GM12864 (cell line): ENCODE measurements around the gene SUGCT.

Source experiments
- DNase-seq: peaks from one replicate; pipeline ENCODE4 v3.0.0-alpha.2; 2011; ENCODE audit warnings: low read depth
- H3K4me3 ChIP-seq: 2 replicates; pipeline ENCODE4 v1.5.1; 2011; ENCODE audit warnings: mild to moderate bottlenecking, low read depth, low read length, control low read depth
- TF ChIP-seq, protein P1 (sequence below): IDR thresholded peaks from 2 replicates; pipeline ENCODE4 v1.5.1; 2011; ENCODE audit warnings: low read depth, mild to moderate bottlenecking, moderate library complexity, low read length, control low read depth, inconsistent platforms; ENCODE audit errors: missing control alignments

Gene SUGCT

GRCh38 chr7:40436710-40437109 is 301.9 kb downstream of the SUGCT start:
- TF ChIP-seq, protein P1, sequence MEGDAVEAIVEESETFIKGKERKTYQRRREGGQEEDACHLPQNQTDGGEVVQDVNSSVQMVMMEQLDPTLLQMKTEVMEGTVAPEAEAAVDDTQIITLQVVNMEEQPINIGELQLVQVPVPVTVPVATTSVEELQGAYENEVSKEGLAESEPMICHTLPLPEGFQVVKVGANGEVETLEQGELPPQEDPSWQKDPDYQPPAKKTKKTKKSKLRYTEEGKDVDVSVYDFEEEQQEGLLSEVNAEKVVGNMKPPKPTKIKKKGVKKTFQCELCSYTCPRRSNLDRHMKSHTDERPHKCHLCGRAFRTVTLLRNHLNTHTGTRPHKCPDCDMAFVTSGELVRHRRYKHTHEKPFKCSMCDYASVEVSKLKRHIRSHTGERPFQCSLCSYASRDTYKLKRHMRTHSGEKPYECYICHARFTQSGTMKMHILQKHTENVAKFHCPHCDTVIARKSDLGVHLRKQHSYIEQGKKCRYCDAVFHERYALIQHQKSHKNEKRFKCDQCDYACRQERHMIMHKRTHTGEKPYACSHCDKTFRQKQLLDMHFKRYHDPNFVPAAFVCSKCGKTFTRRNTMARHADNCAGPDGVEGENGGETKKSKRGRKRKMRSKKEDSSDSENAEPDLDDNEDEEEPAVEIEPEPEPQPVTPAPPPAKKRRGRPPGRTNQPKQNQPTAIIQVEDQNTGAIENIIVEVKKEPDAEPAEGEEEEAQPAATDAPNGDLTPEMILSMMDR = no peak
- H3K4me3 ChIP-seq = no peak overlapping the region
- DNase-seq = no peak

- no peak for DNase-seq
- TF ChIP-seq, protein P1 = no peak
These were observed 302.7 kb downstream of the SUGCT start for GRCh38 chr7:40437498-40437897.

DNA sequence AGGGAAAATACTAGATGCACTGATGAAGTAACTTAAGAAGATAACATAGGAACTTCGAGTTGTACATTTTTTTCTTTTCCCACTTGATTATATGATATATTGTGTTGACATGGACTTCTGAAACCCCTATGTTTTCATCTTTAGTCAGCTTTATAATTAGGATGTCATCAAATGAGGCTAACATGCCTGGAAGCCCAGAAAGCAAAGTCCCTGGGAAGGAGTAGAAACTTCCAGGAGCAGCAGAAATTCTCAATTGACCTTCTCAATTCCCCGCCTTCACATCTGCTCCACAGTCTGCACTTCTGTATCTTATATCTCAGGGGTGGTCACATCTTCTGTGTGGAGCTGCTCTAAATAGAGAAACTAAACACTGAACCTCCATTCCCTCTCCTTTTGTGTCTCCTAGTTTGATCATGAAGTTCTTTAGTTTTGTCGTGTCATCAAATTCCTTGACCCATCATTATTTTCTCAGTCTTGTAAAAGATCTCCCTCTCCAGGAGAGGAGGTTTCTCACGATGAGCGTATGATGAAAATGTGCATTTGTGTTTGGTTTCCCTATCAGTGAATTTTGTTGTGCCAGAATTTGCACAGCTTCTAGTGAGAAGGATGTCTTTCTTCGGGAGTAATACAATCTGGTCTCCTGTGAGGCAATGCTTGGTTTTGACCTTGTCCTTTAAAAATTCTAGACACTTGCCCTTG is 303.3 kb downstream of the SUGCT start:
- no peak for DNase-seq
- TF ChIP-seq, protein P1 = no peak
- no peak overlapping the region for H3K4me3 ChIP-seq

More at GRCh38 chr7:40437498-40437897, 302.7 kb downstream of the SUGCT start:
- H3K4me3 ChIP-seq = no peak overlapping the region

GRCh38 chr7:40439686-40440085 is 304.9 kb downstream of the SUGCT start:
- DNase-seq = no peak
- TF ChIP-seq, protein P1 = no peak
- no peak overlapping the region for H3K4me3 ChIP-seq

GRCh38 chr7:40447345-40447744 is 312.5 kb downstream of the SUGCT start:
- TF ChIP-seq, protein P1 = no peak
- DNase-seq = no peak
- no peak overlapping the region for H3K4me3 ChIP-seq

DNA sequence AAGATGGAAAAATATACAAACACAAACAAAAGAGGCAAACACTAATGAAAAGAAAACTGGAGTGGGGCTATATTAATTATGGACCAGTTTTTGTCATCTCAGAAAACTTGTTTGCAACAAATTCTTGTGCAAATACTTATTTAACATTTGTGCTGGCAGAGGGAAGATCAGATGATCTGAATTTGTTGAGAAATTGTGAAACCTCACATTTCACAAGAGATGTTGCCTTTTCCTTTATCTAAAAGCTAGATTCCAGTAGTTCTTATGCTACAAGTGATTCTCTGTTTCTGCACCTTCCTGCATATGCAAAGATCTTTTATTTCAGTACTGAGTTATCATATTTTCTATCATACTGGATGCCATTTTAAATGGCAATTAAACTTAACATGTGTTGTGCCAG is 320.7 kb downstream of the SUGCT start:
- TF ChIP-seq, protein P1 = no peak
- H3K4me3 ChIP-seq = no peak overlapping the region
- DNase-seq = no peak
